HEK293T (cell line): ENCODE results near the gene FBLN2.
A peak's percentile ranks its signal among the peaks of the same experiment; 100 is the strongest.

Experiments
- CTCF ChIA-PET: fragments of 350-600 bp; formaldehyde crosslinking; extraction: SDS; loops from one replicate; lab custom pipeline; 2021; ENCODE audit warnings: antibody characterized with exemption, inconsistent platforms; lab: Yijun Ruan, JAX
- POLR2A ChIA-PET: fragments of 350-600 bp; formaldehyde crosslinking; extraction: SDS; loops from one replicate; lab custom pipeline; 2020; ENCODE audit warnings: antibody characterized with exemption, inconsistent platforms; lab: Yijun Ruan, JAX
- DNase-seq: peaks from one replicate; pipeline ENCODE4 v3.0.0; 2012; ENCODE audit warnings: mixed read lengths; ENCODE audit errors: extremely low spot score
- ARNT ChIP-seq: fragments of 450-650 bp; IDR thresholded peaks from 2 replicates; pipeline ENCODE4 v1.6.1; 2017; ENCODE audit warnings: mild to moderate bottlenecking
- BHLHE40 ChIP-seq: fragments of 450-650 bp; IDR thresholded peaks from 2 replicates; pipeline ENCODE4 v1.6.1; 2016; ENCODE audit warnings: mild to moderate bottlenecking, moderate library complexity, borderline replicate concordance
- CTBP1 ChIP-seq: fragments of 450-650 bp; IDR thresholded peaks from 2 replicates; pipeline ENCODE4 v1.6.1; 2016; ENCODE audit warnings: borderline replicate concordance
- ELF4 ChIP-seq: fragments of 450-650 bp; IDR thresholded peaks from 2 replicates; pipeline ENCODE4 v1.6.1; 2017; ENCODE audit warnings: antibody characterized with exemption
- FOXA1 ChIP-seq: fragments of 450-650 bp; IDR thresholded peaks from 2 replicates; pipeline ENCODE4 v1.6.1; 2016; ENCODE audit warnings: mild to moderate bottlenecking
- FOXK2 ChIP-seq: fragments of 450-650 bp; IDR thresholded peaks from 2 replicates; pipeline ENCODE4 v1.6.1; 2016; ENCODE audit warnings: mild to moderate bottlenecking
- FOXM1 ChIP-seq: fragments of 450-650 bp; IDR thresholded peaks from 2 replicates; pipeline ENCODE4 v1.6.1; 2017; ENCODE audit warnings: mild to moderate bottlenecking, borderline replicate concordance
- HDGF ChIP-seq: fragments of 450-650 bp; IDR thresholded peaks from 2 replicates; pipeline ENCODE4 v1.6.1; 2017; ENCODE audit warnings: antibody characterized with exemption, borderline replicate concordance
- L3MBTL2 ChIP-seq: fragments of 450-650 bp; conservative IDR thresholded peaks from 2 replicates; pipeline ENCODE4 v1.6.1; 2016; ENCODE audit warnings: mild to moderate bottlenecking
- LEF1 ChIP-seq: fragments of 450-650 bp; IDR thresholded peaks from 2 replicates; pipeline ENCODE4 v1.6.1; 2017; ENCODE audit warnings: mild to moderate bottlenecking, borderline replicate concordance
- NFRKB ChIP-seq: fragments of 450-650 bp; IDR thresholded peaks from 2 replicates; pipeline ENCODE4 v1.6.1; 2016; ENCODE audit warnings: mild to moderate bottlenecking, moderate library complexity
- SP1 ChIP-seq: fragments of 450-650 bp; IDR thresholded peaks from 2 replicates; pipeline ENCODE4 v1.6.1; 2017
- SUZ12 ChIP-seq: fragments of 450-650 bp; IDR thresholded peaks from 2 replicates; pipeline ENCODE4 v1.6.1; 2016; ENCODE audit warnings: mild to moderate bottlenecking
- TARDBP ChIP-seq: fragments of 450-650 bp; IDR thresholded peaks from 2 replicates; pipeline ENCODE4 v1.6.1; 2016
- ZNF384 ChIP-seq: fragments of 450-650 bp; IDR thresholded peaks from 2 replicates; pipeline ENCODE4 v1.6.1; 2016
- TF ChIP-seq, protein P1 (sequence below): fragments of 450-650 bp; IDR thresholded peaks from 2 replicates; pipeline ENCODE4 v1.6.1; 2016

FBLN2 gene

DNA sequence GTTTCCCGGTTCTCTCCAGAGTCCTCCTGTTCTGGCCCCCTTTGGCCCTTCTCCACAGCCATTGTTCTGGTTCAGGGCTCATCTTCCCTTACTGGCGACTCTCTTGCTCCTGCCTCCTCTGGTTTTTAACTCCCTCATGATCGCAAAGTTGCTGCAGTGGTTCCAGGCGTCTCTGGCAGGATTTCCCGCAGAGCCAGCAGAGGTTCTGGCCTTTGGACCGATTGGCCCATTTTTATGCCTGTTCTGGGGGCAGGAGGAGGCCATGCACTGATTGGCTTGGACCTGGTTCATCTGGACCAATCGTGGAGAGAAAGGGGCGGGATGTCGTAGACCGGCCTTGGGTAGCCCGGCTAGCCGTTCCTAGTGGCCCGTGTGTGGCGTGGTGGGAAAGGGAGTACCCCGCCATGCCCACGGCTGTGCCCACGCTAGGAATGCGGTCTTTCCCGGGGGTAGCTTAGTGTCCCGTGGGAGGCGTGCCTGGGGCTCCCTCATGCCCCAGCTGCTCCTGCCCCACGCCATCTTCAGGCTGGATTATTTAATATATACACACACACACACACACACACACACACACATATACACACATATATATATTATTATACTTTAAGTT lies 113.4 kb downstream of the FBLN2 start:
- CTCF ChIA-PET: no interaction called here
- DNase-seq: peak; percentile 20
- no peak for TF ChIP-seq FOXM1
- TF ChIP-seq, protein P1, sequence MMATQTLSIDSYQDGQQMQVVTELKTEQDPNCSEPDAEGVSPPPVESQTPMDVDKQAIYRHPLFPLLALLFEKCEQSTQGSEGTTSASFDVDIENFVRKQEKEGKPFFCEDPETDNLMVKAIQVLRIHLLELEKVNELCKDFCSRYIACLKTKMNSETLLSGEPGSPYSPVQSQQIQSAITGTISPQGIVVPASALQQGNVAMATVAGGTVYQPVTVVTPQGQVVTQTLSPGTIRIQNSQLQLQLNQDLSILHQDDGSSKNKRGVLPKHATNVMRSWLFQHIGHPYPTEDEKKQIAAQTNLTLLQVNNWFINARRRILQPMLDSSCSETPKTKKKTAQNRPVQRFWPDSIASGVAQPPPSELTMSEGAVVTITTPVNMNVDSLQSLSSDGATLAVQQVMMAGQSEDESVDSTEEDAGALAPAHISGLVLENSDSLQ: peak; percentile 80
- TF ChIP-seq FOXK2: no peak
- POLR2A ChIA-PET: no interaction called here

DNA sequence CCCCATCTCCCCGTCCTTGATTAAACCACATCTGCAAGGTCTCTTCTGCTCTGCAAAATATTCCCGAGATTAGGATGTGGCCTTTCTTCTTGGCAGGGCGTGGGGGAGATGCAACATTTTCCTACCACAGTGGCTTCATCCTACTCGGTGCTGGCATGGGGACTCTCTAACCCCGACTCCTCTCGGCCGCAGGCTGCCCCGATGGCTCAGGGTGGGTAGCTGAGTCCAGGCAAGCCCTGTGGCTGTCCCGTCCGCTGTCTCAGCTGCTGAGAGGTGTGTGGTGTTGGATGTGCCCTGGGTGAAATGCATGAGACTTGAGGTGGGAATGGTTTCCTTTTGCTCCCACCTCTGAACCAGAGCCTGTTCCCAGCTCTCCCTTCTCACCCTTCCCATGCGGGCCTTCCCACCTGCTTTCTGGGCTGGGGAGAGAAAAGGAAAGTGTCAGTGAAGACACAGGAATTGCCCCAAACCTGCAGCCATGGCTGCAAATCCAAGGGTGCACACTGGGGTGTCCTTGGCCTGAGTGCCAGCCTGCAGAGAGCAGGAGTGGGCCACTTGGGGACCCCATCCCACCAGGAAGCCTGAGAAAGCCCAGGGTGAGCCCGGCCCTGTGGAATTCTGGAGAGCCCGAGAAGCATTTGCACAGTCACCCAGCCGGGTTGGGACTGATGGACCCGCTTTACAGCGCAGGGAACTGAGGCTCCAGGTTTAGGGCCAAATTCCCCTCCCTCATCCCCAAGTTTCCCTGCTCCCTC lies 115.0 kb downstream of the FBLN2 start:
- POLR2A ChIA-PET: no interaction called here

DNA sequence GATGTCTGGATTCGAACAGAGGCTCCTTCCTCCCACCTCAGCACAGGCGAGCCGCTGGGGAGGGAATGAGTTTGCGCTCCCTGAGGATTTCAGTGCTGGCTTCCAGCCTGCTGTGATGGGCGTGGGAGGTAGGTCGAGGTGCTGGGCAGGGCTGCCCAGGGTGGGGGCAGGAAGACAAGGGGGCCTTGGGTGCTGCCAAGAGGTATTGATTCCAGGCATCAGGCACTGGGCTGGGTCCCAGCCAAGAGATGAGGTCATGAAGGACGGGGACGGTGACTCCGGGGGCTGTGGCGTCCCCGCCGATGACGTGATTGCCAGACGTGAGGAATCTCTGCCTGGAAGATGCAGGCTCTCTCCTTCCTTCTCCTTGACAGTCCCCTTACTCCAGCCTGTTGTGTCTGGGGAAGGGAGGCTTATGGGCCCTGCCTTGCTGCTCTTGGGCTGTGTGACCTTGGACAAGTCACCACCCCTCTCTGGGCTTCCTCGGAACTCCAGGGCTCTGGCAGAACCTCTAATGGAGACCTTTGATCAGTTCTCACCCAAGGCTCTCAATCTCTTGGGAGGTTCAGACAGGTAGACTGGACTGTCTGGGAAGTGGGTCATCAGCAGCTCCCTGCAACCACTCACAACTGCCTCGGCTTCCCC lies 116.8 kb downstream of the FBLN2 start:
- DNase-seq: no peak
- CTCF ChIA-PET: no interaction called here
- TF ChIP-seq FOXM1 (no peak), LEF1 (no peak), ARNT (no peak), CTBP1 (no peak), BHLHE40 (no peak), SP1 (no peak), L3MBTL2 (no peak), FOXA1 (no peak), ELF4 (no peak), ZNF384 (no peak), SUZ12 (no peak), NFRKB (no peak), FOXK2 (no peak), HDGF (no peak)
- TF ChIP-seq, protein P1: no peak
- POLR2A ChIA-PET: no interaction called here

More for the DNA sequence above, 115.0 kb downstream of the FBLN2 start:
- DNase-seq: no peak
- no peak for TF ChIP-seq SP1
- no peak for TF ChIP-seq FOXM1
- TF ChIP-seq NFRKB: no peak
- no peak for TF ChIP-seq FOXA1
- TF ChIP-seq, protein P1: no peak
- TF ChIP-seq BHLHE40: no peak
- no peak for TF ChIP-seq L3MBTL2
- TF ChIP-seq ELF4: no peak
- no peak for TF ChIP-seq ZNF384
- no peak for TF ChIP-seq SUZ12
- no peak for TF ChIP-seq HDGF
- TF ChIP-seq FOXK2: no peak
- no peak for TF ChIP-seq TARDBP
- no peak for TF ChIP-seq ARNT
- no peak for TF ChIP-seq LEF1
- TF ChIP-seq CTBP1: no peak
- CTCF ChIA-PET: interaction anchor here (0.6 kb wide), 1 partner anchor 189 kb away, joined by 3 read pairs; no protein-coding TSS in a partner anchor

DNA sequence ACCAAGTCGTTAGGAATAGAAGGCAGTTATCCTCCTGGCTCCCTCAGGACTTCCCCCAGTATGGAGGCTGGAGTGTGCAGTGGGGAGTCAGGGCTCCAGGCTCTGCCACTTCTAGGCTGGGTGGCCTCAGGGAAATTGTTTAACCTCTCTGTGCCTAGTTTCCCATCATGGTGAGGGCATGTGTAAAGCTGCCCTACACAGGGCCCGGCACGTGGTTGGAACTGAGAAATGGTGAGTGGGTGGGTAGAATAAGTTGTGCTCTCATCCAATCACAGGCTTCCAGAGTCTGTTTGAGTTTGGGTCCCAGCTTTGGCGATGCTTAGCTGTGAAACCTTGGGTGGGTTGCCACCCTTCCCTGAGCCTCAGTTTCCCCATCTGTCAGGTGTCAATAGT lies 117.3 kb downstream of the FBLN2 start:
- CTCF ChIA-PET: no interaction called here
- POLR2A ChIA-PET: no interaction called here

More for the DNA sequence above, 117.3 kb downstream of the FBLN2 start:
- no peak for DNase-seq
- TF ChIP-seq CTBP1 (no peak), BHLHE40 (no peak), L3MBTL2 (no peak), SP1 (no peak), TARDBP (no peak), NFRKB (no peak), ELF4 (no peak), ARNT (no peak), ZNF384 (no peak), FOXM1 (no peak), FOXA1 (no peak), LEF1 (no peak), FOXK2 (no peak), SUZ12 (no peak), HDGF (no peak)
- TF ChIP-seq, protein P1: no peak
